ENCODE data around the gene SPDYE17.
"Not testable (repeated sequence)": the region's sequence is repeated elsewhere in the genome, so short reads cannot be mapped to it uniquely, and the experiment has no call there.

DNA sequence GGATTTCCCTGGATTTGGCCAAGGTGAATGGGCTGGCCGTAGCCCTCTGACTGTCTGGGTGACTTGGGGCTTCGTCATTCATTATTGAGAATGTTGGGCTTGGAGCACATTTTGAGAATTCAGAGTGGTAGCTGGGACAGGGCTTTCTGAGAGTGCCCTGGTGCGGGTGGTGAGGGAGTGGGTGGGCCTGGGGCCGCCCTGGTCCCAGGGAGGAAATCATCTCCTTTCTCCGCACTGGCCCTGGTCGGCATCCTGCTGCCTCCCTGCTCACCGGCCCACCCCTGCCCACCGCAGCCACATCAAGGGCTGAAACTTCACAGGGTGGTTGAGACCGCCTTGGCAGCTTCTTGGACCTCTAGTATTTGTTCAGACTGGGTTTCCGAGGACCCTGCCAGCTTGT, 49.7 kb downstream of the SPDYE17 start:
- TF ChIP-seq, protein P1, sequence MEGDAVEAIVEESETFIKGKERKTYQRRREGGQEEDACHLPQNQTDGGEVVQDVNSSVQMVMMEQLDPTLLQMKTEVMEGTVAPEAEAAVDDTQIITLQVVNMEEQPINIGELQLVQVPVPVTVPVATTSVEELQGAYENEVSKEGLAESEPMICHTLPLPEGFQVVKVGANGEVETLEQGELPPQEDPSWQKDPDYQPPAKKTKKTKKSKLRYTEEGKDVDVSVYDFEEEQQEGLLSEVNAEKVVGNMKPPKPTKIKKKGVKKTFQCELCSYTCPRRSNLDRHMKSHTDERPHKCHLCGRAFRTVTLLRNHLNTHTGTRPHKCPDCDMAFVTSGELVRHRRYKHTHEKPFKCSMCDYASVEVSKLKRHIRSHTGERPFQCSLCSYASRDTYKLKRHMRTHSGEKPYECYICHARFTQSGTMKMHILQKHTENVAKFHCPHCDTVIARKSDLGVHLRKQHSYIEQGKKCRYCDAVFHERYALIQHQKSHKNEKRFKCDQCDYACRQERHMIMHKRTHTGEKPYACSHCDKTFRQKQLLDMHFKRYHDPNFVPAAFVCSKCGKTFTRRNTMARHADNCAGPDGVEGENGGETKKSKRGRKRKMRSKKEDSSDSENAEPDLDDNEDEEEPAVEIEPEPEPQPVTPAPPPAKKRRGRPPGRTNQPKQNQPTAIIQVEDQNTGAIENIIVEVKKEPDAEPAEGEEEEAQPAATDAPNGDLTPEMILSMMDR (conservative IDR thresholded peaks at IDR 0.05; ENCODE audit: low read depth, low read length) = not testable (repeated sequence)
- TF ChIP-seq EZH2 (IDR thresholded peaks at IDR 0.05; ENCODE audit: borderline replicate concordance, low read depth, low read length, poor library complexity, severe bottlenecking) = not testable (repeated sequence)

All from A673 (cell line).